PC-3 (cell line): Measurements from ENCODE around the gene PPP2CA.
A peak's percentile ranks its signal among the peaks of the same experiment; 100 is the strongest.

ENCODE experiments used
- EZH2 ChIP-seq: fragments of 300-600 bp; sonication (generic); IDR thresholded peaks from one replicate; pipeline ENCODE4 v1.6.1; 2017; ENCODE audit warnings: antibody characterized with exemption, mild to moderate bottlenecking, low read length; ENCODE audit not compliant: unreplicated experiment
- EZH2phosphoT487 ChIP-seq: fragments of 300-600 bp; sonication (generic); IDR thresholded peaks from 2 replicates; pipeline ENCODE4 v1.6.1; 2018; ENCODE audit warnings: mild to moderate bottlenecking, antibody characterized with exemption, low read length, borderline replicate concordance
- TF ChIP-seq, protein P1 (sequence below): fragments of 300-600 bp; sonication (generic); conservative IDR thresholded peaks from 2 replicates; pipeline ENCODE4 v1.5.1; 2017; ENCODE audit warnings: antibody characterized with exemption, low read depth, mild to moderate bottlenecking, low read length

GRCh38 chr5:134184155-134185135, 41.4 kb downstream of the PPP2CA start:
- TF ChIP-seq, protein P1, sequence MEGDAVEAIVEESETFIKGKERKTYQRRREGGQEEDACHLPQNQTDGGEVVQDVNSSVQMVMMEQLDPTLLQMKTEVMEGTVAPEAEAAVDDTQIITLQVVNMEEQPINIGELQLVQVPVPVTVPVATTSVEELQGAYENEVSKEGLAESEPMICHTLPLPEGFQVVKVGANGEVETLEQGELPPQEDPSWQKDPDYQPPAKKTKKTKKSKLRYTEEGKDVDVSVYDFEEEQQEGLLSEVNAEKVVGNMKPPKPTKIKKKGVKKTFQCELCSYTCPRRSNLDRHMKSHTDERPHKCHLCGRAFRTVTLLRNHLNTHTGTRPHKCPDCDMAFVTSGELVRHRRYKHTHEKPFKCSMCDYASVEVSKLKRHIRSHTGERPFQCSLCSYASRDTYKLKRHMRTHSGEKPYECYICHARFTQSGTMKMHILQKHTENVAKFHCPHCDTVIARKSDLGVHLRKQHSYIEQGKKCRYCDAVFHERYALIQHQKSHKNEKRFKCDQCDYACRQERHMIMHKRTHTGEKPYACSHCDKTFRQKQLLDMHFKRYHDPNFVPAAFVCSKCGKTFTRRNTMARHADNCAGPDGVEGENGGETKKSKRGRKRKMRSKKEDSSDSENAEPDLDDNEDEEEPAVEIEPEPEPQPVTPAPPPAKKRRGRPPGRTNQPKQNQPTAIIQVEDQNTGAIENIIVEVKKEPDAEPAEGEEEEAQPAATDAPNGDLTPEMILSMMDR, result peak; percentile 78
- no peak for TF ChIP-seq EZH2
- no peak for TF ChIP-seq EZH2phosphoT487
